Kidney (tissue), 14 donors: ENCODE measurements around the gene LIPA. TPM values are rescaled to one million over a fixed set of nuclear protein-coding genes. Genes with fewer than 3 reads are reported as not detected.

ENCODE experiments used
- DNase-seq, 5 donors: peaks; one replicate each; pipeline ENCODE4 v3.0.0-alpha.2; 2013 to 2020
- FAIRE-seq: peaks from 2 replicates; lab custom pipeline; 2012; peaks lifted over from hg19 to GRCh38; lab: Jason Lieb, UNC
- H3K27ac ChIP-seq, 2 donors: one replicate each; pipeline ENCODE4 v1.7.0; 2013; ENCODE audit warnings: low read depth in 2 of 2, low read length in 2 of 2, inconsistent platforms in 1 of 2
- H3K27me3 ChIP-seq: one replicate; pipeline ENCODE4 v1.7.1; 2013; ENCODE audit warnings: low read length, inconsistent platforms; ENCODE audit not compliant: control insufficient read depth, insufficient read depth
- H3K36me3 ChIP-seq, 3 donors: one replicate each; pipeline versions ENCODE4 v1.7.0 to v1.7.1; 2013; ENCODE audit warnings: low read length in 3 of 3, control low read depth in 1 of 3, inconsistent platforms in 1 of 3; ENCODE audit not compliant: insufficient read depth in 3 of 3, control insufficient read depth in 2 of 3
- H3K4me1 ChIP-seq, 3 donors: one replicate each; pipeline versions ENCODE4 v1.7.0 to v1.7.1; 2013; ENCODE audit warnings: low read length in 3 of 3, inconsistent platforms in 1 of 3, low read depth in 1 of 3; ENCODE audit not compliant: control insufficient read depth in 2 of 3, insufficient read depth in 2 of 3
- H3K4me3 ChIP-seq, 3 donors: one replicate each; pipeline versions ENCODE4 v1.7.0 to v1.8.1; 2013; ENCODE audit warnings: low read length in 3 of 3, control low read depth in 1 of 3, inconsistent platforms in 1 of 3
- H3K9ac ChIP-seq, 3 donors: one replicate each; pipeline versions ENCODE4 v1.7.0 to v1.7.1; 2013; ENCODE audit warnings: low read length in 3 of 3, control low read depth in 1 of 3, inconsistent platforms in 1 of 3
- H3K9me3 ChIP-seq, 3 donors: one replicate each; pipeline versions ENCODE4 v1.7.0 to v1.7.1; 2013; ENCODE audit warnings: low read length in 3 of 3, control low read depth in 1 of 3, inconsistent platforms in 1 of 3; ENCODE audit not compliant: control insufficient read depth in 2 of 3, insufficient read depth in 1 of 3
- intact Hi-C: fragments of 100-400 bp; cut with DNase I; formaldehyde crosslinking; loops from one replicate; pipeline ENCODE4 v1.11.1; 2022
- polyA plus RNA-seq: library from polyadenylated mRNA; stranded (reverse); fragments of 350-450 nt; fragmentation: Illumina TruSeq; extraction: RNeasy Lipid Tissue Mini Kit (QIAGEN cat#74804); gene quantifications from one replicate; pipeline ENCODE4 v1.2.3, GENCODE V29; 2014; ENCODE audit warnings: low read depth, low replicate concordance; ENCODE audit not compliant: insufficient read depth
- total RNA-seq: library from RNA; stranded (reverse); fragmentation: NEBNext Ultra II Directional; extraction: Animal tissue kit (Norgen Biotek cat#: 25700); gene quantifications from one replicate; pipeline ENCODE4 v1.2.1, GENCODE V29; 2021
- TF ChIP-seq, protein P1 (sequence below): IDR thresholded peaks from 3 replicates; pipeline ENCODE4 v1.5.1; 2012; ENCODE audit warnings: mild to moderate bottlenecking, moderate library complexity, borderline replicate concordance; ENCODE audit not compliant: insufficient read depth; ENCODE audit errors: extremely low read depth
- donor health status: control.
- donor health status: control.
- donor health status: control.
- donor health status: control.
- donor health status: control.
- donor health status: DM: yes; HTN: yes; CAD: no.
- donor health status: Normal renal cell carcinoma (clear cell type).

The LIPA gene
- total and polyA plus RNA-seq, 2 donors from 2014 or later, result 43.8 to 84.5 TPM

DNA sequence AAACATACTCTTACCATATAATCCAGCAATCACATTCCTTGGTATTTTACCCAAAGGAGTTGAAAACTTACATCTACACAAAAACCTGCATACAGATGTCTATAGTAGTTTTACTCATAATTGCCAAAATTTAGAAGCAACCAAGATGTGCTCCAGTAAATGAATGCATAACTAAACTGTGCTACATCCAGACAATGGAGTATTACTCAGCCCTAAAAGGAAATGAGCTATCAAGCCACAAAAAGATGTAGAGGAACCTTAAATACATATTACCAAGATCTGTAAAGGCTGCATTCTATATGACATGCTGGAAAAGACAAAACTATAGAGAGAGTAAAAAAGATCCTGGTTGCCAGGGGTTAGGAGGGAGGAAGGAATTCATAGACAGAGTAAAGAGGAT is 22.6 kb downstream of the LIPA start:
- DNase-seq (no peak), FAIRE-seq (no peak)
- H3K27me3 ChIP-seq, result no peaks in the 10 kb centered on the region
- H3K9me3 ChIP-seq, result no peaks in the 10 kb centered on the region
- intact Hi-C loops, result no loop called here
- H3K9ac ChIP-seq, result no peak overlapping the region
- TF ChIP-seq, protein P1, sequence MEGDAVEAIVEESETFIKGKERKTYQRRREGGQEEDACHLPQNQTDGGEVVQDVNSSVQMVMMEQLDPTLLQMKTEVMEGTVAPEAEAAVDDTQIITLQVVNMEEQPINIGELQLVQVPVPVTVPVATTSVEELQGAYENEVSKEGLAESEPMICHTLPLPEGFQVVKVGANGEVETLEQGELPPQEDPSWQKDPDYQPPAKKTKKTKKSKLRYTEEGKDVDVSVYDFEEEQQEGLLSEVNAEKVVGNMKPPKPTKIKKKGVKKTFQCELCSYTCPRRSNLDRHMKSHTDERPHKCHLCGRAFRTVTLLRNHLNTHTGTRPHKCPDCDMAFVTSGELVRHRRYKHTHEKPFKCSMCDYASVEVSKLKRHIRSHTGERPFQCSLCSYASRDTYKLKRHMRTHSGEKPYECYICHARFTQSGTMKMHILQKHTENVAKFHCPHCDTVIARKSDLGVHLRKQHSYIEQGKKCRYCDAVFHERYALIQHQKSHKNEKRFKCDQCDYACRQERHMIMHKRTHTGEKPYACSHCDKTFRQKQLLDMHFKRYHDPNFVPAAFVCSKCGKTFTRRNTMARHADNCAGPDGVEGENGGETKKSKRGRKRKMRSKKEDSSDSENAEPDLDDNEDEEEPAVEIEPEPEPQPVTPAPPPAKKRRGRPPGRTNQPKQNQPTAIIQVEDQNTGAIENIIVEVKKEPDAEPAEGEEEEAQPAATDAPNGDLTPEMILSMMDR, result no peak
- no peaks in the 10 kb centered on the region for H3K4me1 ChIP-seq
- no peak overlapping the region for H3K4me3 ChIP-seq
- H3K27ac ChIP-seq, result no peak overlapping the region
- H3K36me3 ChIP-seq, result peaks cover 0 to 5% (median 2%) of the 10 kb centered on the region in 3 donors

DNA sequence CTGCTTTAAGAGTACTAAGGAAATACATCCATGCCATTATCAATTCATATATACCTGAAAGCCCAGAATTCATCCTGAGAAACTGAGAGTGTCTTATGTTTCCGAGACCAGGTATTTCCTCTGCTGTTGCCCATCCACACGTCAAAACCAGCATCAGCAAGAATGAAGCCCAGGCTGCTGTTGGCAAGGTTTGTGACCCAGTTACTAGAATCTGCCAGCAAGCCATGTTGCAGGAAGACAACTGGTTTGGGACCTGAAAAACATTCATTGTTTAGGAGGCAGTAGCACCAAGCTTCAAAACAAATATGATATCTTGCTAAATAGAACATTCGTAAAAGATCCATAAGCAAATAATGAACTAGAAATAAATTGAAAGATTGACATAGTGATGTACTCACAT is 23.4 kb downstream of the LIPA start:
- Histone ChIP-seq H3K9me3 (no peaks in the 10 kb centered on the region), H3K4me3 (no peak overlapping the region), H3K4me1 (no peaks in the 10 kb centered on the region), H3K27me3 (no peaks in the 10 kb centered on the region), H3K9ac (no peak overlapping the region), H3K27ac (no peak overlapping the region), H3K36me3 (peaks cover 0 to 11% (median 2%) of the 10 kb centered on the region in 3 donors)
- intact Hi-C loops, result no loop called here
- FAIRE-seq, result no peak
- DNase-seq, result no peak
- TF ChIP-seq, protein P1, result no peak

DNA sequence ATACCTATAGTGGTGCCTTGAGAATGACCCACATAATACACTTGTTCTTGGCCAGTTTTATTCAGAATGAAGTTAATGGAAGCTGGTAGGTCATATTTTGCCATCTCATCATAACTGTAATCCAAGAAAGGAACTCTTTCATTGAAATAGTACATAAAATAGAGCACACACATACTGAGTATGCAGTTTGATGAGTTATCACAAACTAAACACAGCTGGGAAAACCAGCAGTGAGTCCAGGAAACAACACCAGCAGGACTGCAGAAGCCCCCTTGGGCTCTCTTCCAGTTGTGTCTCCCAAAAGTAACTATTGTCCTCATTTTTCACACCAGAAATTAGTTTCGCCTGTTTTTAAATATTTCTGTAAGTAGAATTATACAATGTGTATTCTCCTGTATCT is 24.7 kb downstream of the LIPA start:
- no peak for DNase-seq
- intact Hi-C loops, result no loop called here
- no peak overlapping the region for H3K9ac ChIP-seq
- TF ChIP-seq, protein P1, result no peak
- H3K4me1 ChIP-seq, result no peaks in the 10 kb centered on the region
- H3K27me3 ChIP-seq, result no peaks in the 10 kb centered on the region
- no peak for FAIRE-seq
- peaks cover 0 to 16% (median 2%) of the 10 kb centered on the region in 3 donors for H3K36me3 ChIP-seq
- H3K27ac ChIP-seq, result no peak overlapping the region
- no peak overlapping the region for H3K4me3 ChIP-seq
- no peaks in the 10 kb centered on the region for H3K9me3 ChIP-seq
